PC-9 (cell line): ENCODE measurements around the gene LONRF2. TPM values are rescaled to one million over a fixed set of nuclear protein-coding genes. Genes with fewer than 3 reads are reported as not detected.

Source experiments
- BruUV-seq: library from RNA; stranded (reverse); fragments of 400-500 nt; replicated peaks from 2 replicates; lab custom pipeline; 2021; lab: Mats Ljungman, UMichigan
- CTCF ChIA-PET: fragments of 300-600 bp; sonication (Branson Sonifier 250); formaldehyde crosslinking; loops from one replicate; lab custom pipeline; 2022; ENCODE audit warnings: antibody characterized with exemption; lab: Charles Lee
- POLR2A ChIA-PET: fragments of 300-600 bp; sonication (Branson Sonifier 250); formaldehyde crosslinking; loops from one replicate; lab custom pipeline; 2022; ENCODE audit warnings: antibody characterized with exemption; ENCODE audit not compliant: unreplicated experiment; lab: Charles Lee
- DNase-seq, 2 experiments: peaks; one replicate each; pipeline versions ENCODE4 v3.0.0 to v3.0.0-alpha.2; 2015 to 2022; ENCODE audit warnings: mixed read lengths in 1 of 2
- H2AFZ ChIP-seq: fragments of 200-600 bp; sonication (generic); 2 replicates; pipeline ENCODE4 v1.8.1; 2017; ENCODE audit warnings: antibody characterized with exemption
- H3F3A ChIP-seq: fragments of 200-600 bp; sonication (generic); 2 replicates; pipeline ENCODE4 v1.8.1; 2017; ENCODE audit warnings: antibody characterized with exemption, mild to moderate bottlenecking, low read depth; ENCODE audit not compliant: insufficient read depth
- H3K27ac ChIP-seq: fragments of 200-600 bp; sonication (generic); 2 replicates; pipeline ENCODE4 v1.6.1; 2016; ENCODE audit warnings: mixed run types
- H3K27me3 ChIP-seq: fragments of 200-600 bp; sonication (generic); 2 replicates; pipeline ENCODE4 v1.6.1; 2016; ENCODE audit warnings: low read depth, mixed run types; ENCODE audit not compliant: insufficient read depth
- H3K36me3 ChIP-seq: fragments of 200-600 bp; sonication (generic); 2 replicates; pipeline ENCODE4 v1.6.1; 2016; ENCODE audit warnings: low read depth, mixed run types
- H3K4me1 ChIP-seq: fragments of 200-600 bp; sonication (generic); replicated peaks from 2 replicates; pipeline ENCODE4 v1.6.1; 2016; ENCODE audit warnings: mixed run types; ENCODE audit not compliant: insufficient read depth
- H3K4me2 ChIP-seq: fragments of 200-600 bp; sonication (generic); 2 replicates; pipeline ENCODE4 v1.6.1; 2017; ENCODE audit warnings: mixed run types
- H3K4me3 ChIP-seq: fragments of 200-600 bp; sonication (generic); 2 replicates; pipeline ENCODE4 v1.6.1; 2016; ENCODE audit warnings: mixed run types
- H3K79me2 ChIP-seq: fragments of 200-600 bp; sonication (generic); 2 replicates; pipeline ENCODE4 v1.6.1; 2017; ENCODE audit warnings: low read depth, mixed run types
- H3K9me2 ChIP-seq: fragments of 200-600 bp; sonication (generic); 2 replicates; pipeline ENCODE4 v1.8.1; 2017; ENCODE audit warnings: mild to moderate bottlenecking; ENCODE audit not compliant: insufficient read depth
- H3K9me3 ChIP-seq: fragments of 200-600 bp; sonication (generic); 2 replicates; pipeline ENCODE4 v1.8.1; 2016; ENCODE audit warnings: low read depth; ENCODE audit not compliant: insufficient read depth
- H4K20me1 ChIP-seq: fragments of 200-600 bp; sonication (generic); 2 replicates; pipeline ENCODE4 v1.8.1; 2017; ENCODE audit not compliant: insufficient read depth
- CTCF ChIP-seq: fragments of 200-600 bp; sonication (generic); conservative IDR thresholded peaks from 2 replicates; pipeline ENCODE4 v1.6.1; 2017; ENCODE audit warnings: mixed run types, antibody characterized with exemption, mild to moderate bottlenecking, moderate library complexity
- EZH2 ChIP-seq: fragments of 200-600 bp; sonication (generic); IDR thresholded peaks from 2 replicates; pipeline ENCODE4 v1.8.0; 2017; ENCODE audit warnings: antibody characterized with exemption, low read depth
- intact Hi-C: fragments of 100-400 bp; cut with micrococcal nuclease; formaldehyde crosslinking; loops from one replicate; pipeline ENCODE4 v1.10.0; 2022; ENCODE audit not compliant: unreplicated experiment
- total RNA-seq: library from RNA; stranded (reverse); gene quantifications from 2 replicates; pipeline ENCODE4 v1.2.3, GENCODE V29; 2021

LONRF2 gene
- total RNA-seq, 1 experiment from 2014 or later, result not detected

GRCh38 chr2:100277540-100278207 is 44.6 kb downstream of the LONRF2 start:
- Histone ChIP-seq H3K27me3 (peaks cover 86% of the 10 kb centered on the region), H3K4me3 (no peak overlapping the region), H3K9me2 (no peaks in the 10 kb centered on the region), H3K4me2 (no peak overlapping the region), H3K27ac (no peak overlapping the region), H2AFZ (no peak overlapping the region), H3F3A (no peaks in the 10 kb centered on the region), H3K9me3 (no peaks in the 10 kb centered on the region), H3K79me2 (no peaks in the 10 kb centered on the region), H3K36me3 (no peaks in the 10 kb centered on the region), H4K20me1 (no peaks in the 10 kb centered on the region), H3K4me1 (no peaks in the 10 kb centered on the region)
- CTCF ChIA-PET, result no interaction called here
- TF ChIP-seq EZH2 (no peak), CTCF (no peak)
- DNase-seq, result no peak
- BruUV-seq, result no TSS peak
- POLR2A ChIA-PET, result interaction anchor here (0.6 kb wide), 1 partner anchor 325 kb away, joined by 7 read pairs; no protein-coding TSS in a partner anchor
- intact Hi-C loops, result no loop called here

GRCh38 chr2:100276716-100277115 is 45.6 kb downstream of the LONRF2 start:
- Histone ChIP-seq H3K27me3 (peaks cover 86% of the 10 kb centered on the region), H3K9me2 (no peaks in the 10 kb centered on the region), H3K36me3 (no peaks in the 10 kb centered on the region), H3K4me1 (no peaks in the 10 kb centered on the region), H3K27ac (no peak overlapping the region), H3K9me3 (no peaks in the 10 kb centered on the region), H3K4me2 (no peak overlapping the region), H2AFZ (no peak overlapping the region), H3K4me3 (no peak overlapping the region), H3F3A (no peaks in the 10 kb centered on the region), H4K20me1 (no peaks in the 10 kb centered on the region), H3K79me2 (no peaks in the 10 kb centered on the region)
- TF ChIP-seq EZH2 (no peak), CTCF (no peak)
- ChIA-PET POLR2A (no interaction called here), CTCF (no interaction called here)
- intact Hi-C loops, result no loop called here
- BruUV-seq, result no TSS peak
- DNase-seq, result no peak

- no peak overlapping the region for H2AFZ ChIP-seq
- no peaks in the 10 kb centered on the region for H3K4me1 ChIP-seq
- no peak for TF ChIP-seq CTCF
- CTCF ChIA-PET, result no interaction called here
- POLR2A ChIA-PET, result no interaction called here
- DNase-seq, result no peak
- no peak overlapping the region for H3K4me2 ChIP-seq
- H3K27ac ChIP-seq, result no peak overlapping the region
- H3K79me2 ChIP-seq, result no peaks in the 10 kb centered on the region
- no peaks in the 10 kb centered on the region for H3K9me3 ChIP-seq
- no peaks in the 10 kb centered on the region for H3K36me3 ChIP-seq
- intact Hi-C loops, result no loop called here
- H3K27me3 ChIP-seq, result peaks cover 90% of the 10 kb centered on the region
- H3K9me2 ChIP-seq, result no peaks in the 10 kb centered on the region
- no peak overlapping the region for H3K4me3 ChIP-seq
- H4K20me1 ChIP-seq, result no peaks in the 10 kb centered on the region
- no peaks in the 10 kb centered on the region for H3F3A ChIP-seq
- BruUV-seq, result no TSS peak
These were observed 47.1 kb downstream of the LONRF2 start for GRCh38 chr2:100275200-100275589.
